Neural progenitor cell (in vitro differentiated cells): Measurements from ENCODE around the gene MYLK. TPM values are rescaled to one million over a fixed set of nuclear protein-coding genes. Genes with fewer than 3 reads are reported as not detected.

Source experiments
- DNase-seq: peaks from one replicate; pipeline ENCODE4 v3.0.0-alpha.2; 2016; ENCODE audit warnings: low spot score
- H2AFZ ChIP-seq: fragments of 200-600 bp; sonication (generic); replicated peaks from 2 replicates; pipeline ENCODE4 v1.6.1; 2016; ENCODE audit warnings: antibody characterized with exemption
- H3F3A ChIP-seq: fragments of 200-600 bp; sonication (generic); 2 replicates; pipeline ENCODE4 v1.6.1; 2016; ENCODE audit warnings: antibody characterized with exemption, low read depth
- H3K27ac ChIP-seq: fragments of 200-600 bp; sonication (generic); 2 replicates; pipeline ENCODE4 v1.5.1; 2016; ENCODE audit warnings: mild to moderate bottlenecking
- H3K27me3 ChIP-seq: fragments of 200-600 bp; sonication (generic); 2 replicates; pipeline ENCODE4 v1.6.1; 2016; ENCODE audit warnings: mild to moderate bottlenecking, moderate library complexity
- H3K36me3 ChIP-seq: fragments of 200-600 bp; sonication (generic); 2 replicates; pipeline ENCODE4 v1.5.1; 2016
- H3K4me1 ChIP-seq: fragments of 200-600 bp; sonication (generic); 2 replicates; pipeline ENCODE4 v1.6.1; 2016; ENCODE audit warnings: mixed run types
- H3K4me2 ChIP-seq: fragments of 200-600 bp; sonication (generic); 2 replicates; pipeline ENCODE4 v1.6.1; 2016
- H3K4me3 ChIP-seq: fragments of 200-600 bp; sonication (generic); 2 replicates; pipeline ENCODE4 v1.5.1; 2016
- H3K79me2 ChIP-seq: fragments of 200-600 bp; sonication (generic); 2 replicates; pipeline ENCODE4 v1.6.1; 2016; ENCODE audit warnings: low read depth
- H3K9ac ChIP-seq: fragments of 200-600 bp; sonication (generic); 2 replicates; pipeline ENCODE4 v1.6.1; 2016
- H3K9me3 ChIP-seq: fragments of 200-600 bp; sonication (generic); 2 replicates; pipeline ENCODE4 v1.5.1; 2016; ENCODE audit warnings: low read depth
- H4K20me1 ChIP-seq: fragments of 200-600 bp; sonication (generic); 2 replicates; pipeline ENCODE4 v1.6.1; 2016; ENCODE audit warnings: low read depth
- H3K27ac Mint-ChIP-seq: 3 replicates; pipeline ENCODE4 v1.8.0; 2021; ENCODE audit warnings: mixed read lengths
- H3K27me3 Mint-ChIP-seq: 2 replicates; pipeline ENCODE4 v1.8.0; 2022; ENCODE audit warnings: low read depth, mild to moderate bottlenecking, inconsistent platforms, moderate library complexity, mixed read lengths; ENCODE audit not compliant: insufficient read depth
- H3K36me3 Mint-ChIP-seq: 3 replicates; pipeline ENCODE4 v1.8.0; 2021; ENCODE audit warnings: mixed read lengths
- H3K4me1 Mint-ChIP-seq: 3 replicates; pipeline ENCODE4 v1.8.0; 2021; ENCODE audit warnings: mixed read lengths
- H3K4me3 Mint-ChIP-seq: 3 replicates; pipeline ENCODE4 v1.8.0; 2021; ENCODE audit warnings: mild to moderate bottlenecking, moderate library complexity, mixed read lengths
- H3K9me3 Mint-ChIP-seq: 3 replicates; pipeline ENCODE4 v1.8.0; 2020; ENCODE audit warnings: mixed read lengths
- EZH2 ChIP-seq: fragments of 200-600 bp; sonication (generic); IDR thresholded peaks from 2 replicates; pipeline ENCODE4 v1.6.1; 2017; ENCODE audit warnings: antibody characterized with exemption, mild to moderate bottlenecking, moderate library complexity
- EZH2phosphoT487 ChIP-seq: fragments of 200-600 bp; sonication (generic); IDR thresholded peaks from 2 replicates; pipeline ENCODE4 v1.6.1; 2017; ENCODE audit warnings: antibody characterized with exemption
- total RNA-seq: library from RNA; depleted of rRNA; stranded (reverse); fragments of >200 nt; gene quantifications from 2 replicates; pipeline ENCODE4 v1.2.3, GENCODE V29; 2015; ENCODE audit warnings: low replicate concordance
- TF ChIP-seq, protein P1 (sequence below): fragments of 200-600 bp; sonication (generic); IDR thresholded peaks from 2 replicates; pipeline ENCODE4 v1.5.1; 2017; ENCODE audit warnings: antibody characterized with exemption, mild to moderate bottlenecking

MYLK gene
- total RNA-seq, 1 donor from 2014 or later, result 28.4 TPM

DNA sequence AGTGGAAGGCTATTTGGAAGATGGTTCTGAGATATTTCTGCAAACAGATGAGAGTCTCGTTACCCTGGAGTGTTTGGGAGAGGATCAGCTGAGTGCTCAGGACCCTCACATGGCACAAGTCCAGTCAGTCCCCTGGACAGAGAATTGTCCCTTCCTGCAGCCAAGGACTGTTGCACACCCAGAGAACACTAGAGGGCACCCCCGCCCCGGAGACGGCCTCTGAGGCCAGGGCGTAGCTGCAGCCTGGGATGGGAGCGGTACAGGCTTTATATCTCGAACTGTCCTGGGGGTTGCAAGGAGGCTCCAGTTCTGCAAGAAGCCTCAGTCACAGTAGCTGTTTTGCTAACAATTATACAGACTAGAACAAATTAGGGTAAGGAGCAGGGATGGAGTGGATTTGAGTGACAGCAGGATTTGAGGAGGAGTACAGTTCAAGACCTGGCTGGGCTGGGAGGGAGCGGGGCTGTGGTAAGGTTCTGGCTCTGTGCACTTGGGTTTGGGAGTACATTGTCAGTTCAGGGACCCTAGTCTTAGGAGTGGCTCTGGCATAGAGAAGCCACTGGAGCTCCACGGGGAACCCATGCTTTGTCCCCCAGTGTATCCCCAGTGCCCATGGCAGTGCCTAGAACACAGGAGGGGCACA lies 231.7 kb downstream of the MYLK start:
- no peak overlapping the region for H3K4me2 ChIP-seq
- peaks cover 5% of the 10 kb centered on the region for H3K9me3 Mint-ChIP-seq
- H3K27ac ChIP-seq, result no peak overlapping the region
- TF ChIP-seq, protein P1, sequence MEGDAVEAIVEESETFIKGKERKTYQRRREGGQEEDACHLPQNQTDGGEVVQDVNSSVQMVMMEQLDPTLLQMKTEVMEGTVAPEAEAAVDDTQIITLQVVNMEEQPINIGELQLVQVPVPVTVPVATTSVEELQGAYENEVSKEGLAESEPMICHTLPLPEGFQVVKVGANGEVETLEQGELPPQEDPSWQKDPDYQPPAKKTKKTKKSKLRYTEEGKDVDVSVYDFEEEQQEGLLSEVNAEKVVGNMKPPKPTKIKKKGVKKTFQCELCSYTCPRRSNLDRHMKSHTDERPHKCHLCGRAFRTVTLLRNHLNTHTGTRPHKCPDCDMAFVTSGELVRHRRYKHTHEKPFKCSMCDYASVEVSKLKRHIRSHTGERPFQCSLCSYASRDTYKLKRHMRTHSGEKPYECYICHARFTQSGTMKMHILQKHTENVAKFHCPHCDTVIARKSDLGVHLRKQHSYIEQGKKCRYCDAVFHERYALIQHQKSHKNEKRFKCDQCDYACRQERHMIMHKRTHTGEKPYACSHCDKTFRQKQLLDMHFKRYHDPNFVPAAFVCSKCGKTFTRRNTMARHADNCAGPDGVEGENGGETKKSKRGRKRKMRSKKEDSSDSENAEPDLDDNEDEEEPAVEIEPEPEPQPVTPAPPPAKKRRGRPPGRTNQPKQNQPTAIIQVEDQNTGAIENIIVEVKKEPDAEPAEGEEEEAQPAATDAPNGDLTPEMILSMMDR, result peak; percentile 93
- TF ChIP-seq EZH2phosphoT487, result no peak
- no peak for TF ChIP-seq EZH2
- no peak overlapping the region for H2AFZ ChIP-seq
- H3K9me3 ChIP-seq, result no peaks in the 10 kb centered on the region
- no peaks in the 10 kb centered on the region for H3K27me3 Mint-ChIP-seq
- no peak overlapping the region for H3K4me3 Mint-ChIP-seq
- peaks cover 5% of the 10 kb centered on the region for H3F3A ChIP-seq
- no peaks in the 10 kb centered on the region for H3K79me2 ChIP-seq
- DNase-seq, result peak; percentile 87
- peaks cover 19% of the 10 kb centered on the region for H3K4me1 Mint-ChIP-seq
- no peak overlapping the region for H3K4me3 ChIP-seq
- H3K4me1 ChIP-seq, result no peaks in the 10 kb centered on the region
- H4K20me1 ChIP-seq, result peaks cover 4% of the 10 kb centered on the region
- H3K36me3 Mint-ChIP-seq, result peaks cover 29% of the 10 kb centered on the region
- no peak overlapping the region for H3K9ac ChIP-seq
- peaks cover 5% of the 10 kb centered on the region for H3K36me3 ChIP-seq
- H3K27ac Mint-ChIP-seq, result no peak overlapping the region
- H3K27me3 ChIP-seq, result no peaks in the 10 kb centered on the region

DNA sequence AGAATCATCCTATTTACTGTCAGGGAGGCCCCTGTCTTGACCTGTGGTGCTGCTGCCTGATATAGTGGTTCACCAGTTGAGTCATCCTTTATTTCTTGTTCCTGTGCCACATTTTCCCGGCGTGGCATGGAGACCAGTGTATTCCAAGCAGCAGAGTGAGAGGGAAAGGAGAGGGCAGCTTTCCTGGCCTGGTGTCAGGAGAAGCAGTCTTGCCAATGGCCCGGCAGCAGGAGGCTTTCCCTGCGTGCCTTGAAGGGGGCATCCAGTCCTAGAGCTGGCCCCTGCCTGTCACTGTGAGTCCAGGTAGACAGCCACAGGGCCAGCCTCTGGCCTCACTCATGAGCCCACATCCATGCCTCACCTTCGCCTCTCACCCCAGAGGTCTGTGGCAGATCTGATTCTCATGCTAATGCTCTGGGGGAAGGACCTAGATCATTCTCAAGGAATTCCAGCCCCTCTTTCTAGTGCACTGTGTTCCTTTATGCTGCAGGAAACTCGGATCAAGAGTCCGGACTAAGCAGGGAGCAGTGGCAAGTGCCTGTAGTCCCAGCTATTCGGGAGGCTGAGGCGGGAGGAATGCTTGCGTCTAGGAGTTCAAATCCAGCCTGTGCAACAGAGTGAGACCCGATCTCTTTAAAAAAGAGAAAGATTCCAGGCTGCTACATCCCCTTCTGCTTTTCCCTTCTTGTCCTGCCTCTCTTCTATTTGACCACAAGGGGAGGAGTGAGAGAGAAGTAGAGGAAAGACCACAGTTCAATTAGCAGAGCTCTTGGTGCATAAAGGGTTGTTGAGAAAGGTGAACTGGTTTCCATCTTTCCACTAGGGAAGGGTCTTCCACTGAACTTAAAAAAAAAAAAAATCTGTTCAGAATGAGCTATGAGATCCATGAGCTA lies 232.4 kb downstream of the MYLK start:
- Histone ChIP-seq H4K20me1 (peaks cover 4% of the 10 kb centered on the region), H2AFZ (no peak overlapping the region), H3K4me3 (no peak overlapping the region), H3K9me3 (no peaks in the 10 kb centered on the region), H3F3A (peaks cover 5% of the 10 kb centered on the region), H3K79me2 (no peaks in the 10 kb centered on the region), H3K4me1 (no peaks in the 10 kb centered on the region), H3K27ac (no peak overlapping the region), H3K27me3 (no peaks in the 10 kb centered on the region), H3K9ac (no peak overlapping the region), H3K36me3 (no peaks in the 10 kb centered on the region), H3K4me2 (no peak overlapping the region)
- DNase-seq, result no peak
- no peak for TF ChIP-seq EZH2phosphoT487
- Mint-ChIP-seq H3K9me3 (no peaks in the 10 kb centered on the region), H3K4me1 (peaks cover 19% of the 10 kb centered on the region), H3K4me3 (no peak overlapping the region), H3K27me3 (no peaks in the 10 kb centered on the region), H3K27ac (no peak overlapping the region), H3K36me3 (peaks cover 26% of the 10 kb centered on the region)

DNA sequence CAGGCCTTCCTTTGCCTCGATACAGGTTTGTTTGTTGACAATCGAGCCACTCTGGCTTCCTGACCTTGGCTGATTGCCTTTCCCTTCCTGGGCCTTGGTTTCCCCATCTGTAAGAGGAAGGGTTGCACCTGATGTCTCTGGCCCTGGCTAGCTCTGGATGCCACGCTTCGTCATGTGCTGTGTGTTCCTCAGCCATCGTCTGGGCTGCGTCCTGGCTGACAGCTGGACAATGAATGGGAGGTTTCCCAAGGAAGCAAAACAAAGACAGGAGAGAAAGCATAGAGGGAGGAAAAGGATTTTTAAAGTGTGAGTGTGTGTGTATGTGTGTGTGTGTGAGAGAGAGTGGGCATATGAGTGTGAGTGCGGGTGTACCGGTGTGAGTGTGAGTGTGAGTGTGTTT lies 234.0 kb downstream of the MYLK start:
- H3K9me3 Mint-ChIP-seq, result no peaks in the 10 kb centered on the region
- H3K4me1 ChIP-seq, result no peaks in the 10 kb centered on the region
- no peak overlapping the region for H3K4me2 ChIP-seq
- H3K79me2 ChIP-seq, result no peaks in the 10 kb centered on the region
- H3K27me3 Mint-ChIP-seq, result no peaks in the 10 kb centered on the region
- H3K9me3 ChIP-seq, result no peaks in the 10 kb centered on the region
- peaks cover 19% of the 10 kb centered on the region for H3K4me1 Mint-ChIP-seq
- H3F3A ChIP-seq, result peaks cover 5% of the 10 kb centered on the region
- no peak overlapping the region for H3K9ac ChIP-seq
- no peak overlapping the region for H3K27ac ChIP-seq
- DNase-seq, result no peak
- H3K36me3 ChIP-seq, result no peaks in the 10 kb centered on the region
- H3K4me3 ChIP-seq, result no peak overlapping the region
- H4K20me1 ChIP-seq, result peaks cover 4% of the 10 kb centered on the region
- H3K27ac Mint-ChIP-seq, result no peak overlapping the region
- no peak overlapping the region for H3K4me3 Mint-ChIP-seq
- no peaks in the 10 kb centered on the region for H3K27me3 ChIP-seq
- TF ChIP-seq, protein P1, result no peak
- TF ChIP-seq EZH2phosphoT487, result no peak
- no peak for TF ChIP-seq EZH2
- H2AFZ ChIP-seq, result no peak overlapping the region
- peaks cover 25% of the 10 kb centered on the region for H3K36me3 Mint-ChIP-seq
